Esophagus squamous epithelium (tissue), 5 donors: ENCODE results near the gene PGAP3. TPM values are rescaled to one million over a fixed set of nuclear protein-coding genes. Genes with fewer than 3 reads are reported as not detected.
A peak's percentile ranks its signal among the peaks of the same experiment; 100 is the strongest.

ENCODE experiments used
- DNase-seq: peaks from one replicate; lab custom pipeline; 2025; lab: John Stamatoyannopoulos, UW
- H3K27ac ChIP-seq, 4 donors: fragments of 200-600 bp; sonication (generic); one replicate each; pipeline ENCODE4 v1.5.1; 2016 to 2019; ENCODE audit warnings: mild to moderate bottlenecking in 1 of 4
- H3K27me3 ChIP-seq, 4 donors: fragments of 200-600 bp; sonication (generic); 1 replicate in 3 of 4; 2 replicates in 1 of 4; pipeline versions ENCODE4 v1.5.1 to v1.6.0; 2017 to 2021; ENCODE audit warnings: antibody characterized with exemption in 1 of 4
- H3K36me3 ChIP-seq, 3 donors: fragments of 200-600 bp; sonication (generic); one replicate each; pipeline ENCODE4 v1.5.1; 2016 to 2019
- H3K4me1 ChIP-seq, 3 donors: fragments of 200-600 bp; sonication (generic); one replicate each; pipeline ENCODE4 v1.5.1; 2017 to 2019
- H3K4me3 ChIP-seq, 4 donors: fragments of 200-600 bp; sonication (generic); 1 replicate in 3 of 4; 2 replicates in 1 of 4; pipeline ENCODE4 v1.5.1; 2016 to 2019; ENCODE audit warnings: mild to moderate bottlenecking in 2 of 4, moderate library complexity in 1 of 4
- H3K9me3 ChIP-seq, 3 donors: fragments of 200-600 bp; sonication (generic); one replicate each; pipeline ENCODE4 v1.5.1; 2016 to 2019
- POLR2A ChIP-seq, 4 donors: fragments of 450-650 bp; IDR thresholded peaks; one replicate each; pipeline ENCODE4 v1.6.1; 2017; ENCODE audit warnings: antibody characterized with exemption in 4 of 4, mild to moderate bottlenecking in 4 of 4, moderate library complexity in 3 of 4
- WGBS, 2 donors: methylation state at CpG; one replicate each; pipeline ENCODE4 v1.1.5; 2018; 5-methylcytosine and 5-hydroxymethylcytosine counted together
- intact Hi-C: fragments of 100-400 bp; cut with DNase I; formaldehyde crosslinking; loops from one replicate; pipeline ENCODE4 v1.15.0; 2022
- total RNA-seq, 4 donors: library from RNA; depleted of rRNA; stranded (reverse); fragments of >200 nt; gene quantifications; one replicate each; pipeline ENCODE4 v1.1.0, GENCODE V29; 2016
- TF ChIP-seq, protein P1 (sequence below), 6 experiments: fragments of 450-650 bp in 4 of 6; fragments of 200-600 bp in 2 of 6; sonication (generic) in 2 of 6; IDR thresholded peaks; one replicate each; pipeline ENCODE4 v1.5.1; 2016 to 2019; ENCODE audit warnings: antibody characterized with exemption in 6 of 6, mild to moderate bottlenecking in 4 of 6, moderate library complexity in 4 of 6
- donor health status: DM: yes; HTN: yes; CAD: no.

PGAP3 gene
- total RNA-seq, 4 donors from 2014 or later, result 10.7 to 34.2 (median 19.2) TPM

DNA sequence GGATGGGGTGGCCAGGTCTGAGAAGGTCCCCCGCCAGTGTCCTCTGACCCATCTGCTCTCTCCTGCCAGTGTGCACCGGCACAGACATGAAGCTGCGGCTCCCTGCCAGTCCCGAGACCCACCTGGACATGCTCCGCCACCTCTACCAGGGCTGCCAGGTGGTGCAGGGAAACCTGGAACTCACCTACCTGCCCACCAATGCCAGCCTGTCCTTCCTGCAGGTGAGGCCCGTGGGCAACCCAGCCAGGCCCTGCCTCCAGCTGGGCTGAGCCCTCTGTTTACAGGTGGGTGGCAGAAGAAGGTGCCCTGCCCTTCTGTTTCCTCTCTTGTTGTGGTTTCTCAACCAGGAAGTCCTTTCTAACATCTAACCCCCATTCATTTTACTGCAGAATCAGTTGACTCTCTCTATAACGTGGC, 19.1 kb upstream of the PGAP3 start:
- WGBS, 2 donors, result 54 to 75% methylated on average over 6 of the region's 7 CpGs
- Histone ChIP-seq H3K27ac (peak overlapping the region; percentile 86 to 97 (median 92)), H3K36me3 (peaks cover 19 to 53% (median 25%) of the 10 kb centered on the region in 3 donors), H3K4me3 (peak overlapping the region in 3 of 4 donors; percentile 26 to 41 (median 30)), H3K9me3 (no peaks in the 10 kb centered on the region), H3K27me3 (no peaks in the 10 kb centered on the region), H3K4me1 (peaks cover 27 to 66% (median 42%) of the 10 kb centered on the region in 3 donors)
- no peak for TF ChIP-seq POLR2A (IDR thresholded peaks at IDR 0.05)
- TF ChIP-seq, protein P1, sequence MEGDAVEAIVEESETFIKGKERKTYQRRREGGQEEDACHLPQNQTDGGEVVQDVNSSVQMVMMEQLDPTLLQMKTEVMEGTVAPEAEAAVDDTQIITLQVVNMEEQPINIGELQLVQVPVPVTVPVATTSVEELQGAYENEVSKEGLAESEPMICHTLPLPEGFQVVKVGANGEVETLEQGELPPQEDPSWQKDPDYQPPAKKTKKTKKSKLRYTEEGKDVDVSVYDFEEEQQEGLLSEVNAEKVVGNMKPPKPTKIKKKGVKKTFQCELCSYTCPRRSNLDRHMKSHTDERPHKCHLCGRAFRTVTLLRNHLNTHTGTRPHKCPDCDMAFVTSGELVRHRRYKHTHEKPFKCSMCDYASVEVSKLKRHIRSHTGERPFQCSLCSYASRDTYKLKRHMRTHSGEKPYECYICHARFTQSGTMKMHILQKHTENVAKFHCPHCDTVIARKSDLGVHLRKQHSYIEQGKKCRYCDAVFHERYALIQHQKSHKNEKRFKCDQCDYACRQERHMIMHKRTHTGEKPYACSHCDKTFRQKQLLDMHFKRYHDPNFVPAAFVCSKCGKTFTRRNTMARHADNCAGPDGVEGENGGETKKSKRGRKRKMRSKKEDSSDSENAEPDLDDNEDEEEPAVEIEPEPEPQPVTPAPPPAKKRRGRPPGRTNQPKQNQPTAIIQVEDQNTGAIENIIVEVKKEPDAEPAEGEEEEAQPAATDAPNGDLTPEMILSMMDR (IDR thresholded peaks at IDR 0.05), result no peak
- DNase-seq, result no peak
- intact Hi-C loops, result no loop called here

DNA sequence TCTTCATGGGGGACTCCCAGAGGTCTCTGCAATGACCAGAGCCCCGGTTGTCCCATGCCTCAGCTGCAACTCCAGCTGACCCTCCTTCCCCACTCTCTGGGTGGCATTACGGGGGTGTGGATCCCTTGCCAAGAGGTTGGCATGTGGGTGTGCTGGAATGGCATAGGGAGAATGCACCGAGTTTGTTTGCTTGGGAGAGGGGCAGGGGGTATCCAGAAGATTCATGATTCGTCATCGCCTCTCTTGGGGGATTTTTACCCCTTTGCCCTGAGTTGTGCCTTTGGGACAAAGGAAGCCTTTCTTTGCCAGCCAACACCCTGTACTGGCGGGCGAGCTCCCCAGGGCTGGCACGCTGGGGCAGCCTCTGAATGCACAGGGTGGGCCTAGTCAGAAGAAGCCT, 18.5 kb upstream of the PGAP3 start:
- TF ChIP-seq, protein P1 (IDR thresholded peaks at IDR 0.05), result no peak
- no peak for TF ChIP-seq POLR2A (IDR thresholded peaks at IDR 0.05)
- Histone ChIP-seq H3K27ac (peak overlapping the region; percentile 86 to 97 (median 92)), H3K36me3 (peaks cover 19 to 48% (median 25%) of the 10 kb centered on the region in 3 donors), H3K4me1 (peaks cover 32 to 72% (median 46%) of the 10 kb centered on the region in 3 donors), H3K9me3 (no peaks in the 10 kb centered on the region), H3K4me3 (peak overlapping the region in 3 of 4 donors; percentile 26 to 41 (median 30)), H3K27me3 (peaks cover 0 to 1% (median 0%) of the 10 kb centered on the region in 4 donors)
- intact Hi-C loops, result no loop called here
- WGBS, 2 donors, result 23 to 39% methylated on average over 3 to 7 of the region's 8 CpGs
- no peak for DNase-seq

DNA sequence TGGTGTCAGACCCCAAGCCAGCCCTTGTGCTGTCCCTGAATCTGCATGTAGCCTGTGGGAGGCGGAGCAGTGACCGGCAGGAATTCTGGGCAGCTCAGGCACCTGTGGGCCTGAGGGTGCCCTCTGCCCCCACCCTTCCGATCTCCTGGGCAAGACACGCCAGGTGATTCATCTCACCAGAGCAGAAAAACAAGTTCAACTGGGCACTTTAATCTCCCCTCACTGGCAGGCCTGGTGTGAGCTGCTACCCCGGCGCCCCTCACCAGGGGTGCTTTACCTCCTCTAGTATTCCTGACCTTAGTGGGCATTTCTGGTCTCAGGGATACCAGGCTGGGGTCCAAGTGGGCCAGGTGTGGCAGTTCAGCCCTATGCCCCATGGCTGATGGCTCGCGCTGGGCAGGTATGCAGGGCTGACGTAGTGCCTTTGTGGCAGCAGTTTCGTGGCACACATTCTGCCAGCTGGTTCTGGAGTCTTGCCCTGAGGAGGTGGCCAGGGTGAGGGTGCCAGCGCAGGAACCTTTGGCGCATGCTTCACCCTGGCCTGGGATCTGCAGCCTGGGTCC, 18.0 kb upstream of the PGAP3 start:
- Histone ChIP-seq H3K4me1 (peaks cover 36 to 77% (median 51%) of the 10 kb centered on the region in 3 donors), H3K9me3 (no peaks in the 10 kb centered on the region), H3K27me3 (peaks cover 0 to 7% (median 0%) of the 10 kb centered on the region in 4 donors), H3K4me3 (peak overlapping the region in 3 of 4 donors; percentile 26 to 41 (median 30)), H3K27ac (peak overlapping the region; percentile 86 to 97 (median 92)), H3K36me3 (peaks cover 19 to 42% (median 25%) of the 10 kb centered on the region in 3 donors)
- TF ChIP-seq, protein P1 (IDR thresholded peaks at IDR 0.05), result peak in 3 of 6 experiments; percentile 8 to 26 (median 13)
- TF ChIP-seq POLR2A (IDR thresholded peaks at IDR 0.05), result no peak
- intact Hi-C loops, result no loop called here
- no peak for DNase-seq
- WGBS, 2 donors, result 60% methylated on average over 1 of the region's 12 CpGs; no CpG with 5 or more reads in 1 of the 2 donors

DNA sequence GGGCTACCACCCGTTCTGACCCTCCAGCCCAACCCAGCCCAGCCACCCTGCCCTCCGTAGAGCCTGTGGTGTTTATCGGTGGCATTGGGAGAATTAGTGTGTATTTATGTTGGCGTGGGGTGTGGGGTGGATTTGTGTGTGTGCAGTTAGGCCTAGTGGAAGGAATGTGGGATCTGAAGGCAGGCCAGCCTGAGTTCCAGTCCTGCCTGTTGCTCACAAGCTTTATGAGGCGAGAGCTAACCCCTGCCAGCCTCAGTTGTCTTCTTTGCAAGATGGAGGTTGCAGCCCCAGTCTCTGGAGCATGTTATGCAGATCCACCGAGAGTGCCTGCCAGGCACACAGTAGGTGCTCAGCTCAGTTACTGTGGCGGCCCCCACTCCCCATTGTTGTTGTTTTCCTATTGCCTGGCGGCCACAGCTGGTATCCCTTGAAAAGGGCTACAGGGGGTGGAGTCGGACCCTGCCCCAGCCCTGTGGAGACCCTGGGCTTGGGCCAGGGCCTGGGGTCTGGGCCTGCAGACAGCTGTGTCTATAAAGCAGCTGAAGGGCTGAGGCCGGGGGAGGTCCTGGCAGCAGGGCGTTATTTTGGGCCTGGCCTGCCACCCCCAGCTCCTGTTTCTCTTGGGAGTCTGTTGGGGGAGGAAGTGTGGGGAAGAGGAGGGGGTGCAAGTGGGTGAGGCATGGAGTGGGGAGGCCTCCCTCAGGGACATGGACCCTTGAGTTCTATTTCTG, 17.1 kb upstream of the PGAP3 start:
- Histone ChIP-seq H3K4me1 (peaks cover 36 to 81% (median 51%) of the 10 kb centered on the region in 3 donors), H3K27me3 (peaks cover 0 to 15% (median 0%) of the 10 kb centered on the region in 4 donors), H3K4me3 (peak overlapping the region in 3 of 4 donors; percentile 23 to 30 (median 26)), H3K27ac (peak overlapping the region; percentile 86 to 97 (median 92)), H3K36me3 (peaks cover 19 to 34% (median 22%) of the 10 kb centered on the region in 3 donors), H3K9me3 (no peaks in the 10 kb centered on the region)
- TF ChIP-seq POLR2A (IDR thresholded peaks at IDR 0.05), result no peak
- TF ChIP-seq, protein P1 (IDR thresholded peaks at IDR 0.05), result peak in 5 of 6 experiments; percentile 32 to 70 (median 67)
- DNase-seq, result no peak
- 13 to 51% methylated on average over 3 to 4 of the region's 11 CpGs for WGBS, 2 donors
- intact Hi-C loops, result no loop called here
